ENCODE measurements around the gene TMEM229B.

TMEM229B gene

DNA sequence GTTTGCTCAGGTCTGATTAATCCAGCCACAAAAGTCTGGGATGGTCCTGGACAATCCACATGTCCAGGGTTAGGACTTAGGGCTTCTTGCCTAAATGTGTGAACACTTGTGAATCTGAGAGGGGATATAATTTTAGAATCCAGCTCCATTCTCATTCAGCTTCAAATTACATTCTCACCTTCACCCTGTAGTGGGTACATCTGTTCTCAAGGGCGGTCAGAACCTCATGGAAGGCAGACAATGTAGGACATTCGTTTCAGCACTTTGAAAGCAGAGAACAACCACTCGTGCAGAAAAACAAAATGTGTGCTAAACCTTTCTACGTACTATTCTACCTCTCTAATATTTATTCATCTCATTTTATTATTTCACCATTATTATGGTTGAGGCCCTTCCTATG, 1.2 kb downstream of the TMEM229B start:
- DNase-seq (ENCODE audit: low spot score) = no peak

DNA sequence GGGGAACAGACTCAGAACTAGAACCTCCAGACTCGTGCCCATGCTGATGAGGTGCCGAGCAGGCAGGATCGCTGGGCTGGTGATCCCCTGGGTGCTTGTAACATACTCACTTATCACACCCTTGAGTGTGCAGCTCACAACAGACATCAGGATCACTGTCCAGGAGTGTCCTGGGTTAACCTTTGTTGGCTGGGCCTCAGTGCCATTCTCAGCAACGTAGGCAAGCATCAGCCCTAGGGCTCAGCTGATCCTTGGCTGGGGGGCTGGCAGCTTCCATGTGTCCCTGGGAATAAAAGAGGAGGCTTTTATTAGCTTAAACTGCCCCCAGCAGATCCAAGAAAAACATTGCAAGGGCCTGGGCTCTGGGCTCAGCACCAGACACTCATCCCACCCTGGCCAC, 1.6 kb downstream of the TMEM229B start:
- DNase-seq (ENCODE audit: low spot score) = no peak

- no peak for DNase-seq (ENCODE audit: low spot score)
These were observed 2.9 kb downstream of the TMEM229B start for GRCh38 chr14:67485501-67486095.

DNA sequence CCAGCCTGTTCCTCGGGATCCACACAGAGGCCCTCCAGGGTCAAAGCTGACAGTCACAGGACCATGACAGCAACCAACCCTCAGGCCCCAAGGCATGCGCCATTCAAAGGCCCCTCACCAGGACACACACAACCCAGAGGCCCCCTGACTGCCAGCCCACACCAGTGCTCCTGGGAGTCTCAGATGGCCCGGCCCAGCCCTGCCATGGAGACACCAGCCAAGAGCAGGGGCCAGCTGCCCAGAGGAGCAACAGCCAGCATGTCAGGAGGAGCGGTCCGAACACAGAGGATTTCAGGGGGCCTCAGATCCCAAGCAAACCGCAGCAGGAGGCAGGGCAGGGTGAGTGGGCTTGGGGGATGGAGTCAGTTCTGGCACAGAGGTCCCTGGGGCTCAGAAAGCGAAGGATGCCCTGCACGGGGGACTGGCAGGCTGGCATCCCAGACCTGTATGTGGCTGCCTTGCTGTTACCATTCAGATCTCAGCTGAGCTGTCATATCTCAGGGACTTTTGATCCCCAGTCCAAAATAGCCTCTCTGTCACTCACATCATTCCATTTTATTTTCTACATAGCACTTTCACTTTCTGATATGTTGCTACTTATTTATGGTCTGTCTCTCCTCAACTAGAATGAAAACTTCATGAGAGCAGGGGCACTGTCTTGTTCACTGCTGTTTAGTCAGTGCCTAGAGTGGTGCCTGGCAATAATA, 4.8 kb downstream of the TMEM229B start:
- DNase-seq (ENCODE audit: low spot score) = no peak

GRCh38 chr14:67482231-67483164, 6.0 kb downstream of the TMEM229B start:
- DNase-seq (ENCODE audit: low spot score) = no peak

- DNase-seq (ENCODE audit: low spot score) = no peak
These were observed 8.5 kb downstream of the TMEM229B start for GRCh38 chr14:67480011-67480410.

DNA sequence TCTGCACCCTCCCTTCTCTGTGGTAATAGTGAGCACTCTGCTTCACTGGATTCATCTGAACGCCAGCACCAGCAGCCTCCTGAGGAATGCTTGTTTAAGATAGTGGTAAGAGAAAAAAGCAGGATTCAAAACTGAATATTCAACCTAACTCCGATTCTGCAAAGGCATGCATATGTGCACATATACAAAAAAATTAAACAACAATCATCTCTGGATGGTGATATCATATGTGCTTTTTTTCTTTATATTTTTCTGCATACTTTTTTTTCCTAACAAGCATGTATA, 9.8 kb downstream of the TMEM229B start:
- DNase-seq (ENCODE audit: low spot score) = no peak

GRCh38 chr14:67477926-67478799, 10.4 kb downstream of the TMEM229B start:
- no peak for DNase-seq (ENCODE audit: low spot score)

- no peak for DNase-seq (ENCODE audit: low spot score)
These were observed 14.2 kb downstream of the TMEM229B start for GRCh38 chr14:67474366-67474765.

GRCh38 chr14:67473290-67474082, 15.0 kb downstream of the TMEM229B start:
- no peak for DNase-seq (ENCODE audit: low spot score)

DNA sequence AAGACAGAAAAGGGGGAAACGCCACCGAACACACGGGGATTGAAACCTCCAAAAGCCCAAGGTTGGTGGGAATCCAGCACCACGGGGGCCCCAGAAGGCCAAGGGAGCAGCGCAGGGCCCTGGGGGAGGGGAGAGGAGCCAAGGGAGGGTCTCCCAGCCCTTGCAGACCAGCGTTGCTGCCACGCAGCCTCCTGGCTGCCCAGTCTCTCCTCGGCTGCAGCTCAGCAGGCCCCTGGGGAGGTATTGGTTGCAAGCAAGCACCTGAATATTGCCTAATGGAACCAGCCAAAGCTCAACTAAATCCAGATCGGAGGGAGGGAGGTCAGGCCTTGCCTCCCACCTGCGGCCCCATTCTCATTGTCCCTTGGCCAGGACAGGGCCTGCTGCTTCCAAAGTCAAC, 15.8 kb downstream of the TMEM229B start:
- no peak for DNase-seq (ENCODE audit: low spot score)

DNA sequence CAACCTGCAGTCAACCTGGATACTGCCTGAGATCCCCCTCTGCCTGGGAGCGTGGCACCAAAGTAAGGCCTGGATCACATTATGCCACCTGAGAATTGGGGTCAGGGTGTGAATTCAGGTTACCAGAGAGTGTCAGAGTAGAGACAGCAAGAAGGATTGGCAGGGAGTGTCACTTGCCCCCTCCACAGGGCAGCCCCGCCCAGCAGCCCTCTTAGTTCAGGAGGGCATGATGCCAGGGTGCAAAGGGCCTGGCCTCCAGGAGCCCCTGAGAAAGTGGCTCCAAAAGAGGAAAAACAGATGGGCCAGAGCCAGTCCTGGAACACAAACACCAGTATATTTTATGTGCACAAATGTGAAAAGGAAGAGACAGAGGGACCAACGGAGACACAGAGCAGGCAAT, 18.6 kb downstream of the TMEM229B start:
- no peak for DNase-seq (ENCODE audit: low spot score)

DNA sequence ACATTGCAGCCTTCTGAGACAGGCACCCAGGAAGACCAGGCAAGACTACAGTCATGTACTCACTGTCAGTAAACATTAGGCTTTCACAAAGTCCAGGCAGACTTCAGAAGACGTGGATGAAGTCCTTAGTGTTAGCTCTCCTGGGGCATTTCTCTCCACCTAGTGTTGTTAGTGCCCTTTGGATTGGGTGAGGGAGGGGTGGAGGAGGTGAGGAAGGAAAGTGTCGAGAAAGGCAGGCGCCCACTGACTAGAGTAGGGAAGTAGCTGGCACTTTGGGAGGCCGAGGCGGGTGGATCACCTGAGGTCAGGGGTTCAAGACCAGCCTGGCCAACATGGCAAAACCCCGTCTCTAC, 20.2 kb downstream of the TMEM229B start:
- DNase-seq (ENCODE audit: low spot score) = no peak

DNA sequence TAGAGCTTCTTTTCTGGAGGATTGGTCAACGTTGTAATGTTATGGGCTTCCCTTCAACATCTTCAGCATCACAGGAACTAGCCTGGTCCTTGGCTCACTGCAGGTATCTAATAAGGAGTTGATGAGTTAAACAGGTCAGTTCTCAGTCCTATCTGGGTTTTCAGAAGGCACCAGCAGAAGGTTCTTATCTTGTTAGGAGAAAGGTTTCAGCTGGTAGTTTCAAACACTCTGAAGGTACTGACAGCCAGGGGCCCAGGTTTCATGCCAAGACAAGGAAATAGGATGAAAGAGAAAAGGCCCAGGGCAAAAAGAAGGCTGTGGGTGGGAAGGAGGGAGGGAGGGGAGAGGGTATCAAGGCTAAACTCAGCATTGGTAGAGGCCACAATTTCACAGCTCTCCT, 21.4 kb downstream of the TMEM229B start:
- no peak for DNase-seq (ENCODE audit: low spot score)

- no peak for DNase-seq (ENCODE audit: low spot score)
These were observed 23.6 kb downstream of the TMEM229B start for GRCh38 chr14:67464879-67465278.

- no peak for DNase-seq (ENCODE audit: low spot score)
These were observed 24.1 kb downstream of the TMEM229B start for GRCh38 chr14:67464377-67464776.

- DNase-seq (ENCODE audit: low spot score) = no peak
These were observed 24.6 kb downstream of the TMEM229B start for GRCh38 chr14:67463900-67464299.

DNA sequence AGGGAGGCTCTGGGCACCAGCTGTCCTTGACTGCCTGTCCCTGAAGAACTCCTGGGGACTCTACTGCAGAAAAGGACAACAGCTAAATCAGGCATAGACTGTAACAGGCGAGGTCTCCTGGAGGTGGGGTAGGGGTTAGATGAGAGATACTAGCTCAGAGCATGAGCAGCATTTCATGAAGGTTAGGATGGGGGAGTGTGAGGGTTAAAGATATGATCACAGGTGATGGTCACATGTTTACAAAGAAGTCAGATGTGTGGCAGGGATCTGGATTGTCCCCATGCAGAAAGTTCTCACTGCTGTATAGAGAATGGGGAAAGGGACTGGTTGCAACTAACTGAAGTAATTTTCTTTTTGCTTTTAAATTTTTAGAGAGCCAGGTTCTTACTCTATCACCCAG, 26.5 kb downstream of the TMEM229B start:
- DNase-seq (ENCODE audit: low spot score) = no peak

DNA sequence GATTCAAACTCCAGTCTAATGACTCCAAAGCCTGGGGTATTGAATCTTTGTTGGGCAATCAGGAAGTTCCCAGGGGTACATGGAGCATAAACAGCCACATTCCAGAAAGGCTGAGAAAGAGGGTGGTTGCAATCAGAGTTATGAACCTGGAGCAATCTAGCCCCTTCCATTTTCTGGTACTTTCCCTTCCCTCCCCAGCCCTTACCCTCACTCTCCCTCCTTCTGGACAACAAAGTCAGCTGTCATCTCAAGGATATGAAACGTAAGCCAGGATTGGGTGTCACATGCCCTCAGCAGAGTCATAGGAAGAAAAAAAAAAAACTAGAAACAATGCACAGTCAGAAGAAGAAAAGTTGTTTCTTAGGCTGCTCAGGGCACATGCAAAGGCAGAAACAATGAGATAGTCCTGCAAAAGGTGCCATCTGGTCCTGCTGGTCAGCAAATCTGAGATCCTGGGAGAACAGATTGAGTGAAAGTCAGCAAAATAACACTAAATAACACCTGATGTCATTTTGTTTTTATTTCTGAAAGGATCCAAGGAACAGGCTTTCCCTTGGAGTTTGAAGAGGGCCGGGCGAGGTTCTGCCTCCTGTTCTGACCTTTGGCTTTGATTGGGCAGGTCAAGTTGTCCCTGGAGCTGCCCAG, 27.1 kb downstream of the TMEM229B start:
- DNase-seq (ENCODE audit: low spot score) = no peak

- no peak for DNase-seq (ENCODE audit: low spot score)
These were observed 29.2 kb downstream of the TMEM229B start for GRCh38 chr14:67459336-67459735.

- no peak for DNase-seq (ENCODE audit: low spot score)
These were observed 30.7 kb downstream of the TMEM229B start for GRCh38 chr14:67457782-67458181.

All from GM03348 (cell line).